Fibroblast of skin of left biceps (primary cell): ENCODE measurements around the gene ZNRD2.
"Not testable (repeated sequence)": the region's sequence is repeated elsewhere in the genome, so short reads cannot be mapped to it uniquely, and the experiment has no call there.

Experiments used
- DNase-seq, 2 experiments: peaks; one replicate each; pipeline ENCODE4 v3.0.0-alpha.2; 2013; ENCODE audit warnings: low read depth in 2 of 2

The ZNRD2 gene

DNA sequence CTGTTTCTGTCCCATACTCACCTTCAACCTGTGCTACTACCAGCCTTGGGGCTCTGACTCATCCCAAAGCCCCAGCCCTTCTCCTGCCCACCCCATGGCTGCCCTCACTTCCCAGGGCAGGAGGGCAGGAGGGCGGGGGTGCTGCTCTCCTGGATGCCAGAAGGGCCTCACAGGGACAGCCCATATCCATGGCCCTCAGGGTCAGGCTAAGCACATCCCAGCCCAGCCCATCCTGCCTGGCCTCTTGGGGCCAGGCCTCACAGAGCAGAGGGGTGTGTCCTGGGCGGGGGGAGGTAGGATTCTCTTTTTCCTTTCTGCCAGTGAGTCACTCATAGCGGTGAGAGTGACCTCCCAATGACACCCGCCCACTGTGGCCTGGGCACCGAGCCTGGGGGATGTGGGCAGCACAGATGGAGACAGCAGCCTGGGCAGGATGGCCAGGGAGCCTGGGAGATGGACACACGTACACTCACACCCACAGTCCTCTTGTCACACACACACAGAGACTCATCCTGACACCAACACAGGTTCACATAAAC is 14.5 kb upstream of the ZNRD2 start:
- no peak for DNase-seq

DNA sequence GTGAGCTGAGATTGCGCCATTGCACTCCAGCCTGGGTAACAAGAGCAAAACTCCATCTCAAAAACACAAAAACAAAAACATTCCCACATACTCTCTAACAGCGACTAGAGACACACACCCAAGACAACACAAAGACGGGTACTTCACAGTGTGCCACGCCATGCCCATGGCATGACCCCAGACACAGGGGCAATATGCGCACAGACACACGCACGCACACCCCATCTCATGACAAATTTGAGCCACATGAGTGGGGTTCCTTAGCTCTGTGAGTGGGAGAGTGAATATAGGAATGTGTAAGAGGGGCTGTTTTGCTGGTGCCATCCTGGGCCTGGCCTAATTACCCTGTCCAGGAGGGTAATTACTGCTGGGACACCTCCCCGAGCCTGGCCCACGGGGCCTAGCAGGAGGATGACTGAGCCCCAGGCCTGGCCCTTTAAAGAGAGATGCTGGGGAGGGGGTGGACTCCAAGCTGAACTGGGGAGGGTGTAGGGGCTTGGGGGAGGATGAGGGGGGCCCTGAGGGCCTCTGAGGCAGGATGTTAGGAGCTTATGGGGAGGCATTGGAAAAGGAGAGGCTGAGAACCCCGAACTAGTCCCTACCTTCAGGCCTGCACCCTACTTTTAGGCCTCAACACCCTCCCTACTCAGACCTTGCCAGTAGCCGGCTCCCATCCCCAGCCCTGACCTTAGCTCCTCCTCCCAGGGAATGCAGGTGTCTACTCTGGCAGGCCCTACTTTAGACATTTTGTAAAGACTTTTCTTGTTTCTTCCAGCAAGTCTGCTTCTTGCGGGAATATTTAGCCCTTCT is 13.6 kb upstream of the ZNRD2 start:
- DNase-seq, result no peak

DNA sequence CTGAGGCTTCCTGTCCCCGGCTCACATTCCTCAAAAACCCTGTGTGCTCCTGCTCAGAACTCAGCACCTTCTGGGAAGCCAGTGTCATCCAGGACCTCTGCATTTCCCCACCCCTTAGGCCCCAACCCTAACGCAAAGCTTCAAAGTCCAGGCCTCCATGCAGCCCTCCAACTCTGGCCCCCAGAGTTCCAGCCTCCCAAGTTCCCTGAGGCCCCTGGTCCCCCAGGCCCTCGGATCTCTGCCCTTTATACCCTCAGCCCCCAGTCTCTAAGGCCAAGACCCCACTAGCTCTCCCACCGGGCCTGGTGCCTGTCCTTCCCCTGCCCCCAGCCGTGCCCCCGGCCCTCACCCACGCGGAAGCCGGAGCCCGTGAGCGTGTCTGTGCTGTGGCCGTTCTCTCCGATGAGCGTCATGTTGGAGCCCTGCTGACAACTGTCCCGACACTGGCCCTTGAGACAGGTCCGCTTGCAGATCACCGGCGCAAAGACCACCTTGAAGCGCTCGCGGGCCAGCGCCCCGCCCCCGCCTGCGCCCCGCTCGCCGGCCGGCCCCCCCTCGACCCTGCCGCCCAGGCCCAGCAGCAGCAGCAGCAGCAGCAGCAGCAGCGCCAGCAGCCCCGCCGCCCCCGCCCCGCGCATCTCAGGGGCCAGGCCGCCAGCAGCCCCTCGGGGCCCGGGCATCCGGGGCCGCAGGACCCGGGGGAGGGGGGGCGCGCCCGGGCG is 12.8 kb upstream of the ZNRD2 start:
- DNase-seq, result no peak

DNA sequence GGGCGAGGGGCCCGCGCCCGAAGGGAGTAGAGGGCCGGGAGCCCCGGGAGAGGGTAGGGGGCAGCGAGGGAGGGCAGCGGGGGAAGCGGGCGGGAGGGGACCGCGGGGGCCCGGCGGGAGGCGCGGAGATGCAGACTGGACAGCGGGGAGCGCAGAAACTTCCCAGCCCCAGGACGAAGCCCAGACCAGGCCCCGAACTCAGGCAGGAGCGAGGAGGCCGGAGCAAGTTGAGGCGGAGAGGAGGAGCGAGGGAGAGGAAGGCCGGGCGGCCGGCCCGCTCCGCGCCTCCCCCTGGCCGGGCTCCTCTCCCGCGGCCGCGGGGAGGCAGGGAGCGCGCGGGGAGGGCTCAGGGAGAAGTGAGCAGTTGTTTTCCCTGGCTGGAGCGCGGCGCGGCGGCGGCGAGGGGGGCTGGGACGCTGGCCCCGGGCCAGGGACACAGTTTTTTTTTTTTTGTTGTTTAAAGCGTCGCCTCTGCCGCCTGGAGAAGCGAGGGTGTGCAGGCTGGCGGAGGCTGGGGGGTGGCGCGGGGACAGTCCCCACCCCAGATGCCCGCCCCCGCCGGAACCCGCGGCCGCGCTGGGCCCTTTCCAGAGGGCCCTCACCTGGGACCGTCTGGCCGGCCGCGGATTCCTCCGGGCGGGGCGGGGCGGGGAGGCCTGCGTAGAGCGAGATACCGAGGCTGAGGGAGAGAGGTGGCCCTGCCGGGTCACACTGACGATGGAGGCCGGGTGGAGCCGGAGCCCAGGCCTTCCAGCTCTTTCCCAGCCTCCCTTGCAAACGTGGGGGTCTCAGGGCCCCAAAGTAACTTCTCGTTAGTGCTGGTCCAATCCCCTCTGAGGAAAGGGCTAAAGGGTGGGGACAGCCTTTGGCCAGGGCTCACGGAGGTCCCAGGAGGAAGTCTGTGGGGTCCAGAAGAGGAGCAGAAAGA is 12.0 kb upstream of the ZNRD2 start, which contains the start of gene LTBP3:
Gene LTBP3, minus strand, starts transcription at position 358 of the 928 bp plus-strand sequence. CDS start 400 bp downstream, outside the sequence.
- DNase-seq, result peak; percentile 62 to 64

DNA sequence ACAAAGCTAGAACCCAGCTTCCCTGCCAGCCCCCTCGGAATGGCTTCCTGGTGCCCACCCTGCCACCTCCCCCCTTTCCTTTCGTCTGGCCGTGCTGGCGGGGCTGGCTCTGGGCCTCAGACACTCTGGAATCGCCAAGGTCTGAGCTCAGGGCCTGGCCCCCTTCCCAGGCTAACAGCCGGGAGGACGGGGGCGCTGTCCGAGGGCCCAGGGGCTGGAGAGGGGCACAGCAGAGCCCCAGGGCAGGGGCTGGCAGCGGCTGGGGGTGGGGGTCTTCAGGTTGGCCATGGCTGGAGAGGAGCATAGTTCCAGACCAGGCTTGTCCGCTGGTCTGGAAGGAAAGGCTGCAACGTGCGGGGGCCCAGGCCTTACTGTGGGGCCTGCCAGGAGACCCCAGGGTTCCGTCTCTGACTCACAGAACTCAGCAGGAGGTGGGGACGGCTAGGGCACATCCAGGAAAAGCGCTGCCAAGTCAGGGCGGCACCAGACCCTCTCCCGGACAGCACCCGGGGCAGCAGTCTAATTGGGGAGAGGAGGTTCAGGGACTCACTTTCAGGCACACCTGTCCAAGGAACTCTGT is 11.3 kb upstream of the ZNRD2 start:
- DNase-seq, result no peak

DNA sequence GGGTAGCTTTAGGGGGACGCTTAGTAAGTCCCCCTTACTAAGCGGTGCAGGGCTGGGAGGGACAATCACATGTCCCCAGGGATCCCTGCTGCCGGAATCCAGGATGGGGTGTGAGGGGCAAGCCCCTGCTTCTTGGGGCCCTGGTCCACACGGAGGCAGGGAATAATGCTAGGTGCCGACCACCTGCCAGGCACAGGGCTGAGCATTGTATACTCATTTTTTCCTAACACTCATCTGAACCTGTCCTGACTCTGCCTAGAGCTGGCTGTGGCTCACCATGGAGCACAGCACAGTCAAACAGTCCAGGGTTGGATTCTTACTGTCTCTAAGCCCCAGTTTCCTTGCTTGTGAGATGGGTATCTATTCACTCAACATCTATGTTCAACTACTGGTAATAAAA is 10.7 kb upstream of the ZNRD2 start:
- DNase-seq, result no peak

DNA sequence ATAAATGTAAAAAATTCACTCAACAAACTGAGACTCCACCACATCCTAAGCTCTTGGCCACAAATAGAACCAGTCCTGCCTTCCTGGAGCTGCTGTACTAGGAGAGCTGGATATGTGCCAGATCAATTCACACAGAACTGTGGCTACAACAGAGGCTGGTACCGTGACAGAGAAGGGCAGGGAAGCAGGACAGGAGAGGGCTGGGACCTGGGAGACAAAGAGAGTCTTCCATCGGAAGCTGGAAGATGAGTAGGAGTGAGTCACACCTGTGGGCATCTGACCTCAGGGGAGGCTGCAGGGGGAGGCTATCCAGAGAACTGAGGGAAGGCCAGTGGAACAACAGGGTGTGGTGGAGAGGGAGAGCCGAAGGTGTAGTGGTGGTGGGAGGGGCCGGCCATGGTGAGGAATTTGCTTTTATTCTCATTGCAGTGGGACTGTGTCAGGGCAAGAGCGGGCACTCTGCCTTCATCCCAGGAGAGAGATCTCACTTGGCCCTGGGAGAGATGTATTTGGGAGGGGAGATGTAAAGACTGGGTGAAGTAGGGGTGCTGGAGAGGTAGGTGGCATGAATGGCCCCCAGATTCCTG is 10.2 kb upstream of the ZNRD2 start:
- no peak for DNase-seq

DNA sequence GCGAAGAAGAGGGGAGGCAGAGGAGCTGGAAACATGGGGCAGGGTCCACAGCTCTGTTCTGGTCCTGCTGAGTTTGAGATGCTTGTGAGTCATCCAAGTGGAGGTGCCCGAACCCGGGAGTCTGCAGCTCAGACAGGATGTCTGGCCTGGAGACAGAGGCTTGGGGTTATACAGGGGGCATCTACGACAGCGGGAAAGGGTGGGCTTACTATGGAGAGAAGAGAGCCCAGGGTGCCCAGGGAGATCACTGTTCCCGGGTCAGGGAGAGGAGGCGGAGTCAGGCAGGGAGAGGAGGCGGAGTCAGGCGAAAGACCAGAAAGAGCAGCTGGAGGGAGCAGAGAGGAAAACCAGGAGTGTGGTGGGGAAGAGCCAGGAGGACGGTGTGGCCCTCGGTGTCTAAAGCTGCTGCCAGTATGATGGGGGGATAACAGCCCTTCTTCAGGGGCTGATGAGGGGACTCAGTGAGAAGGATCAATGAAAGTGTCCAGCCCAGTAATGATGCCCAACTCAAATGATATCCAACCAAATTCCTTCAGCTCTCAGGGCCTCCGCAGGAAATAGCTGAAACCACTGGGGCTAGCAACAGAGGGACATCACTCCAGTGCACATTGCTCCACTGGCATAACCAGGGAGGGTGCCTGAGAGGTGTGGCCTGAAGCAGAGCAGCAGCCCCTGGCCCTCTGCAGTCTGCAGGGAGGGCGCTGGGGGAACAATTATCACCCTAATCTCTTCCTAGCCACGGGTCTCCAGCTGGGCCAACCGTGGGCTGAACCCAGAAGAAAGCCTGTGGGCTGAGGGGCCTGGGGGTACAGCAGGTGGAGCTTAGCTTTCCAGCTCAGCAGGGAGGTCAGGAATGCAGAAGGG is 9.5 kb upstream of the ZNRD2 start:
- DNase-seq, result no peak

DNA sequence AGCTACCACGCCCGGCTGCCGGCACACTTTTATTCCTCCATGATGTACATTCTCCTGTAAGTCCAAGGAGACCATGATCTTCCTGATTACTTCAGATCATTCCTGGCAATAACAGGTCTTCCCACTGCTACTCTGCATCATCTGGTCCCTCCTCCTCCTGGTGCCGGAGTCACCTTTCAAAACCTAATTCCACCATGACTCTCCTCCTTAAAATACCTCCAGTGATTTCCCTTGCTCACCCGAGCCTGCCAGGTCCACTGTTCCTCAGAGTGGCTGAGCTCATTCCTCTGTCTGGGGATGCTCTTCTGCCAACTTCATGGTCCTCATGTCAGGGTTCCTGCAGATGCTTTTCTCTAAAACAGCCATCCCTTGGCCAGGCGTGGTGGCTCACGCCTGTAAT is 8.3 kb upstream of the ZNRD2 start:
- DNase-seq, result no peak

DNA sequence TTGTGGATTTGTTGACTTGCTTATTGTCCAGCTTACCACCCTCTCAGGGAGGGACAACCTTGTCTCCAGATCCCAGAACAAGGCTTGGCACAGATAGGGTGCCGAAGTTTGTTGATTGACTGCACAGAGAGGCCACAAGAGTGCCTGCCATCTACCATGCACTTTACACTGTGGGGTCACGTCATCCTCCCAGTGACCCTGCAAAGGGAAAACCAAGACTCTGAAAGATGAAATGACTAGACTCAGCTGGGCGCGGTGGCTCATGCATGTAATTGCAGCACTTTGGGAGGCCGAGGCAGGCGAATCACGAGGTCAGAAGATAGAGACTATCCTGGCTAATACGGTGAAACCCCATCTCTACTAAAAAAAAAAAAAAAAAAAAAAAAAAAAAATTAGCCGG is 7.5 kb upstream of the ZNRD2 start:
- no peak for DNase-seq

DNA sequence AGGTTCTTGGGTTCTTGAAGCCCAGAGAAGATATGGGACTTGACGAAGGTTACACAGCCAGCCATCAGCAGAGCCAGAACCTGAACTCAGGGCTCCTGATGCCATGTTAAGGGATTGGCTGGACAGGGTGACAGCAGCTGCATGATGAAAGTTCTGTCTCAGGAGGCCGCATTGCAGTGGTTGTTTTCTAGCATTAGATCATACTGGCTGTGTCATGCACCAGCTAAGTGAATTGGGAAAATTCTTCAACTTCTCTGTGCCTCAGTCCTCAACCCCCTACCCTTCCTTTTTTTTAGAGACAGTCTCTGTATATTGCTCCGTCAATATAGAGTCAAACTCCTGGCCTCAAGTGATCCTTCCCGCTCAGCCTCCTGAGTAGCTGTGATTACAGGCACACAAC is 6.7 kb upstream of the ZNRD2 start:
- DNase-seq, result no peak

DNA sequence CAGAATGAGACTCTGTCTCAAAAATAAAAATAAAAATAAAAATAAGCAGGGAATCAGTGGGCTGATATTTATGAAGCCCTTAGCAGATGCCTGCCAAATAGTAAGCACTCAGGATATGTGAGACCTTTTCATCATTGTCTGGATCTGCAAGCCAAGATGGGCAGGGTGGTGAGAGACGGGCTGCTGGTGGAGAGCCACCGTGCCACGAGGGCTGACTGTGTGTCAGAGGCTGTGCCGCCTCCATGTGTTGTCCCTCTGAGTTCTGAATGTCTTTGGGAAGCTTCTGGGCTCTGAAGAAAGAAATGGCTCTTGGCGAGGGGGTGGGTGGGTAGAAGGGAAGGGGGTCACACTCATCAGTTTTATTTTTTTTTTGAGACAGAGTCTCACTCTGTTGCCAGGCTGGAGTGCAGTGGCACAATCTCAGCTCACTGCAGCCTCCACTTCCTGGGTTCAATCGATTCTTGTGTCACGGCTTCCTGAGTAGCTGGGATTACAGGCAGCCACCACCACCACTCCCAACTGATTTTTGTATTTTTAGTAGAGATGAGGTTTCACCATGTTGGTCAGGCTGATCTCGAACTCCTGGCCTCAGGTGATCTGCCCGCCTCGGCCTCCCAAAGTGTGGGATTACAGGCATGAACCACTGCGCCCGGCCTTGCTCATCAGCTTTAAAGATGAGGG is 5.3 kb upstream of the ZNRD2 start:
- not testable (repeated sequence) for DNase-seq

DNA sequence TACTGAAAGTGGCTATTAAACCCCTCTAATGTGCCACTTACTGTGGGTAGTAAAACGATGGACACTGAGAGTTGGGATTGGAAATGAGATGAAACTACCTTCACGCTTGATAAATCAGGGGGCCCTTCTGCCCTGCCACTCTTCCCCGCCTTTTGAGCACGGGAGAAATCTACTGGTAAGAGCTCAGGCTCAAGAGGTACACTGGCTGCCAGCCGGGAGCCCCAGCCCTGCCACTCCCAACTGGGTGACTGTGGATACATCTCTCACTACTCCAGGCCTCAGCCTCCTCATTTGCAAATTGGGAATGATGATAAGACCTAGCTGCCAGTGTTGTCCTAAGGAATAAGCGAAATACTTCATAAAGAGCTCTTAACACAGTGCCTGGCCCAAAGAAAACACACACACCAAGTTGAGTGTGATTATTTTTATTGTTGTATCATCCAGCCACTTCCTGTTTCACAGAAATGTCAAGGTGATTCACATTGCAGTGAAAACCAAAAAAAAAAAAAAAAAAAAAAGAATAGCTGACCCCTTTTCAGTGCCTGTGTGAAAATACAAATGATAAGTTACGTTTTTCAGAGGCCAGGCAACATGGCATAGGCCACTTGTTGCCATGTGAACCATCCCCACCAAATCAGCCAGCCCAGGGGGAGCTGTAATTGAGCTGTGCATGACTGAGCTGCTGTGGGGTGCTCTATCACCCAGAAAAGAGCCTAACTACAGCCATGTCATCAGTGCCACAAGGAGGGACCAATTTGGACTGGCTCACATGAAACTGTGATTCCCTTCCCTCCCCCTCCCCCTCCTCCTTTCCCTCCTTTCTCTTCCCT is 4.4 kb upstream of the ZNRD2 start:
- no peak for DNase-seq

DNA sequence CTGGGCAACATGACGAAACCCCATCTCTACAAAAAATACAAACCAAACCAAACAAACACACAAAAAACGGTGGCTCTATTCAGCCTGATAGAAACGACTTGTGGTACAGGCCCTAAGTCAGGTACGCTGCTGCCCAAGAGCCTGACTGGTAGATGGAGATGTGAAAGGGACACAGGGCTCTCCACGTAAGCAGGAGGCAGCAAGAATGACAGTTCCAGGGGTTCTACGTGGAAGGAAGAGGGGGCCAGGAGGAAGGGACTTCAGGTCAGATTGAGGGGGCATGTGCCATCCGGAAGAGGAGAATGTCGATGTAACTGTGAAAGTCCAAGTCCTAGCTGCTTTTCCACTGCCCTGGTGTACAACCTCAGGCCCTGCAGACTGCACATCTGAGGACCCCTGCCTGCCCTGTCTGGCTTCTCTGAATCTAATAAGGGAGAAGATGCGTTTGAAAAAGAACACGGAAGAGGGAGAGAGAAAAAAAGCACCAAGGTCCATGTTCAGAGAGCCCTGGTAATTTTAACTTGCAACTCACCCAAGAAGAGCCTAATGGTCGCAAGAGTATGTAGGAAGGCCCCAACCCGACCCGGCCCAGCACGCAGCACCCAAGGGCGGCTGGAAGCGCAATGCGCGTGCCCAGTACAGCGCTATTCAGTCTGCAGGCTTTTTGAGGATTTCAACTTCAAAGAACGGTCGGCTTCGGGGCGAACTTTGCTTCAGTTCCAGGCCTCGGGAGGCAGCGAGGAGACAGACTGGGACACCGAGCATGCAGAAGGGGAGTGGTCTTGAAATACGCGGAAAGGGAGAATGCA is 909 bp upstream of the ZNRD2 start:
- DNase-seq, result no peak

DNA sequence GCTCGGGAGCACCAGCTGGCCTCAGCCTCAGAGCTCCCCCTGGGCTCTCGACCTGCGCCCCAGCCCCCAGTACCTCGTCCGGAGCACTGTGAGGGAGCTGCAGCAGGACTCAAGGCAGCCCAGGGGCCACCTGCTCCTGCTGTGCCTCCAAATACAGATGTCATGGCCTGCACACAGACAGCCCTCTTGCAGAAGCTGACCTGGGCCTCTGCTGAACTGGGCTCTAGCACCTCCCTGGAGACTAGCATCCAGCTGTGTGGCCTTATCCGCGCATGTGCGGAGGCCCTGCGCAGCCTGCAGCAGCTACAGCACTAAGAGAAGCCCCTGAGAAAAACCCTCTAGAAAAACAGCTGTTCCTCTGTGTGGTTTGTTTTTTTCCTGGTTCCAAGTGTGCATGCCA is 1.1 kb downstream of the ZNRD2 start:
- no peak for DNase-seq

DNA sequence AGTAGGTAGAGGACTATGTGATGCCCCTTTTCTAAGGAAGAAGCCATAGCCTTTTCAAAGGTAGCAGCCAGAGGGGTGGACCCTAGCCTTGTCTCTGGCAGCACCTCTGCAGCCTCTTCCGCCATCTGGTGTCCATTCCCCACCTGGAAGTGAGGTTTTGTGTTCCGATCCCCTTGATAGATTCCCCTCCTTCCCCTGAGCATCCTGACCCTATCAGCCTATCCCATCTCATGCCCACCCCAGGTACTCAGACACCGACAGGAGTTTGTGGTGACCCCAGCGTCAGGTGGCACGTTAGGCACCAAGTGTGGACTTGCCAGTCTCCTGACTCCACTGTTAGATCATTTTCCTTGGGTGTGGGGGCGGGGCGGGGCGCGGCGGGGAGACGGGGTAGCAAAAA is 1.7 kb downstream of the ZNRD2 start:
- DNase-seq, result no peak

DNA sequence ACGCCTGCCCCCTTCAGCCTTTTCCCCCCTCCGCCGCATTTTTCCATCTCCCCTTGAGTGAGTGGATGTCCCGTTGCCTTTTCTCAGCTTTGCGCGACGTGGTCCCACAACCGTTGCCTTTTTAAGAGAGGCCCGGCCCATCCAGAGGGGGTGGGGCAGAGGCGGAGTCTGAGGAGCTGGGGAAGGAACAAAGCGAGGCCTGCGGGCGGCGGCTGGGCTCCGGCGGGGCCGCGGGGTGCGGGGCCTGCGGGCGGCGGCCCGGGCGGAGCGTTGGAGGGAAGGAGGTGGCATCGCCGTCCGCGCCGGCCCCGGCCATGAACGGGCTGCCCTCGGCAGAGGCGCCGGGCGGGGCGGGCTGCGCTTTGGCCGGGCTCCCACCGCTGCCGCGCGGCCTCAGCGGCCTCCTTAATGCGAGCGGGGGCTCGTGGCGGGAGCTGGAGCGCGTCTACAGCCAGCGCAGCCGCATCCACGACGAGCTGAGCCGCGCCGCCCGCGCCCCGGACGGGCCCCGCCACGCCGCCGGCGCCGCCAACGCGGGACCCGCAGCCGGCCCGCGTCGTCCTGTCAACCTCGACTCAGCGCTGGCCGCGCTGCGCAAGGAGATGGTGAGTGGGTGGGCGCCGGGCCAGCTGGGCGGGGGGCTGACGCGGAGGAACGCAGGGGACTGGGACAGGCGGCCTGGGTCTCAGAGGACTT is 2.2 kb downstream of the ZNRD2 start, which contains the start of gene FAM89B:
Gene FAM89B, plus strand, starts transcription at position 183 of the 696 bp plus-strand sequence. Its CDS starts 132 bp downstream, at position 315.
- peak; percentile 62 to 64 for DNase-seq
